GM21723 (cell line): ENCODE data around the gene EPB42.

Source experiments
- ATAC-seq: cut with Tn5 transposase; IDR thresholded peaks from one replicate; pipeline ENCODE4 v1.9.1; 2021; ENCODE audit warnings: mild to moderate bottlenecking, moderate library complexity; ENCODE audit not compliant: unreplicated experiment

Gene EPB42

DNA sequence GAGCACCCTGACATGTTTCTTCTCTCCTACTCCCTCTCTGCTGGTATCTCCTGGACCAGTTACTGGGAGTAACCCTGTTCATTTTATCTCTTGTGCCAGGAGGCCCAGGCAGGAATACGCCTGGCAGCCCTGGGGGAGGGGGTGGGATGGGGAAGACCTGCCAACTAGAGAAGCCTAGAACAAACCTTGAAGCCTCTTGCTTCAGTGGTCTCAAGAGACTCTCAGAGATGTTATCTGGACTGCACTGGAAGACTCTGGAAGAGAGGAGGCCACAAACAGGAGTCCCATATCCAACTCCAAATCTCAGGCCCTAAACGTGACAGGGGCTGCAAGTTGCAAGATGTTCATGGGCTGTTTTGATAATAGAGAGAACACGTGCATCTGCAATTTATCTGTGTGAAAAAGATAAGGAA is at the start of gene EPB42:
TSS of gene EPB42 (minus strand) at position 28 of the 413 bp plus-strand sequence. CDS start 193 bp downstream, outside the sequence.
- no peak for ATAC-seq

DNA sequence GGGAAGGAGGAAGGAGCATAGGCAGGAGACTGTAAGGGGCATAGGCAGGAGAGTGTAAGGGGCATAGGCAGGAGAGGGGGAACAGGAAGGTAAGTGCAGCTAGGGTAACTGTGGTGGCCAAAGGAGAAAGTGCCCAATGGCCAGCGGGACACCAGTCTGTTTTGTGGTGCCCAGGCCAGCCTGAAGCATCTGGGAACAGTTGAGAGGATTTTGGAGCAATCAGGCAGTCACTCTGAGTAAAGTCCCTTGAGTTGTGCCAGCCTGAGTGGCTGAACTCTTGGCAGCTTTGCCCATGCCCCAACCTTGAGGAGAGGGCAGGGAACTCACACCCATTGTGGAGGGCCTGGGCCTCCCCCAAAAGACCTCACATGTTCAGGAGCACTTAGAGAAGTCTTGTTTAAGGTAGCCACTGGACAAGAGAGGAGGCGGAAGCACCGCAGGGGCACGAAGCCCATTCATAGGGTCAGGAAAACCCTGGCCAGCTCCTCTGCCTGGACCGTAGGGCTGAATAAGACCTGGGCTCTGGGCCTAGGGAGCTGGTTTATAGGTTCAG is 49.4 kb upstream of the EPB42 start:
- no peak for ATAC-seq

DNA sequence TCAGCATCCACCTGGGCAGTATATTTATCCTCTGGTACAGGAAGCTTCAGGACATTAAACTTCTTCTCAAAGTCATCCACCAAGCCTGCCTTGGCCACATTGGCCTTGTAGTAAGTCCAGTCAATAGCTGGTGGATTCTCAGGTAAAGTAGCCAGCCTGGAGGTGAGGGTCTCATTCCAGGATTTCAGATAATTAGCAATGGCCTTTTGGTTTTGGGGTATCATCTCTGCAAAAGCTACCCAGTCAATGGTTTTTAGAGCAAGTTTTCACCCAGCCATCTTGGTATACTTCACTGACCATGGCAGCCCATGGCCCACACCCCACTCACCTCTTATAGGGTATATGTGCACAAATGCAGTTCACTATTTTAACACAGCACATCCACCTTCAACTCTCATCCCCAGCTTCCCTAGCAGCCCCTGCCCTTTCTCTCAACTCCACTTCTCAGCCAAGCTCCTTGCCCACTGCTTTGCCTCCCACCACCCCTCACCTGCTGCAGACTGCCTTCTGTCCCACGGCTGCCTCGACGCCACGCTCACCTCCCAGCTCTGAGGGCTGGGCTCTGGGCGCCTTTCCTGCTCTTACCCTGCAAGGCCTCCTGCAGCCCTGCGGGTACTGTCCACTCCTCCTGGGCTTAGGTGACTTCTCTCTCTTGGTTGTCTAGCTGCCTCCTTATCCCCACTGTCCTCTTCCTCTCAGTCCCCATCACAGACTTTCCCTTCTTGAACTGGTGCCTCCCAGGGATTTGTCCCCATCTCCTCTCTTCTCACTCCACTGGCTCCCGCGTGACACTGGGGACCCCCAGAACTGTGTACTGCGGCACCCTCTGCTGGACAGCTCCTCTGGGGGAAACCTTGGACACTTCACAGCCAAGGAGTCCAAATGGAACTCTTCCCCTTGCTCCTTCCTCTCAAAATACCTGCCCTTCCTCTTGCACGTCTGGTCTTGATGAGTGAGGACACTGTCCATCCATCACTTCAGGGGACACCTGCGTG is 47.6 kb upstream of the EPB42 start:
- no peak for ATAC-seq

DNA sequence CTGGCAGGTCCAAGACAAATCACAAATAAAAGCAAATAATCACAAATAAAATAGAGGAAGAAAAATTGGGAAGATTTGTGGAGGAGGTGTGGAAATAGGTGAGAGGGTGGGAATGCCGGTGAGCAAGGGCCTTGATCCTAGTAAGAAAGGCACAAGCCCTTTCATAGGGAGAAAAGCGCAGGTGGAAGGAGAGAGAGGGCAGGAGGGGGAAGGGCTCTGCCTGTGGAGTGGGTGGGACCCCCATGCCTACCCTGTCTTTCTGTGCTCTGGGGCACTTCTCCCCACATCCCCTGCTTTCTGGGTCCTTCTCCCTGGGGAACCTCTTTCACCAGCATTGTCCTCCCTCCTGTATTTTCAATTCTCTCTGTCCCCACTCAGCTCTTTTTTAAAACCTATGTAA is 46.6 kb upstream of the EPB42 start:
- no peak for ATAC-seq

DNA sequence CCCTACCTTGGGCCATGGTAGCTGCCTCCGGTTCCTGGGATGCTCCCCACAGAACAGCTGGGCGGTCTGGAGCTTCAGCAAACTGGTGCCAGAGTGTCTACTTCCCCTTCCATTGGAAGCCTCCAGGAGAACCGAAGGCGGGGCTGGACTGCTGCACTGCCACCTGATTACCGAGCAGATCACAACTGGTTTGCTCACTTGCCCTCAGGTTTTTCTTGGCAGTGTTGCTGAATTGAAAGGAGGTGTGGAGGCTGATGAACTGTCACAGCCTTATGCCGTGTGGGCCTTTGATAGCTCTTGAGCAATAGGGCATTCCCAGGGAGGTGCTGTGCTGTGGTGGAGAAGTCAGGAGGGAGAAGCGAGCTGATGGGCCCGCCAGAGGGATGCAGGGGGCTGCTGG is 46.0 kb upstream of the EPB42 start, which contains the start of gene TGM5:
TSS of gene TGM5 (minus strand) at position 95 of the 400 bp plus-strand sequence. CDS start at position 16, 79 bp downstream.
- no peak for ATAC-seq

DNA sequence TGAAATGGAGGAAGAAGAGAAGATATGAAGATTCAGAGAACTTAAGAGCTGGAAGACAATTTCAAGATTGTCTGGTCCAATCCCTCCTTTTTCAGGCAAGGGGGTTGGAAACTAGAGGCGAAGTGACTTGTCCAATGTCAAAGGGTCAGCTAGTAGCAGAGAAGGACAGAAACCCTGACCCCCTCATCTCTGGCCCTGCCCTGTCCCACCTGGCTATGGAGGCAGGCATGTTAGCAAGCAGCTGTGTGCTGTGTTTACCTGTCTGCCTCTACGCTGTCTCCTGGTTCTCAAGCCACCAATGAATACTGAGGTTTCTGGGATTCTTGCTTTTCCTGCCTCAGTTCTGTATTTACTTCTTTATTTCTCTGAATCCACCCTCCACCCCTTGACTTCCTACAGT is 45.6 kb upstream of the EPB42 start:
- no peak for ATAC-seq

DNA sequence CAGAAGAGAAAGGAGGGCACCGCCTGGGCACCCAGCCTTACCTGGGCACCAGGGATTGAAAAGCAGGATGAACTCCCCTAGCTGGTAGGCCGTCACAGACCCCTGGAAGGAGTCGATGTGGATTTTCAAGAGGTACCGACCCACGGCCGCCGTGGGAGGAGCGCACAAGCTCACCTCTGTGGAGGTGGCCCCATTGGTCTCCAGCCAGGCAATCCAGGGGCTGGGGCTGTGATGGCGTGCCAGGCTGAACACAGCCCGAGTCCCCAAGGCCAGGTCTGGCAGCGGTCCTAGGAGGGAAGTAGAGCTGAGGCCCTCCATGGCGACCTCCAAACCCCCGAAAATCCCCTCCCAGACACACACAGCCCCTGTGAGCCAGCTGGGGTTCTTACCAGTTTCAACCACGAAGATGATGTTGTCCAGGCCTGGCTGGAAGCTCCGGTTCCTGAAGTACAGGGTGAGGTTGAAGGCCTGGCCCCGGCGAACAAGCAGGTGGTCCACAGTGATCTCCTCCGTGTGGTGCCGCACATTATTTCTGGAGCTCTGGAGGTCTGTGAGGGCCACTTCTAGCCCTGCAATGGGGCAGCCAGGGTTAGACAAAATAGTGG is 39.3 kb upstream of the EPB42 start:
- ATAC-seq: no peak

DNA sequence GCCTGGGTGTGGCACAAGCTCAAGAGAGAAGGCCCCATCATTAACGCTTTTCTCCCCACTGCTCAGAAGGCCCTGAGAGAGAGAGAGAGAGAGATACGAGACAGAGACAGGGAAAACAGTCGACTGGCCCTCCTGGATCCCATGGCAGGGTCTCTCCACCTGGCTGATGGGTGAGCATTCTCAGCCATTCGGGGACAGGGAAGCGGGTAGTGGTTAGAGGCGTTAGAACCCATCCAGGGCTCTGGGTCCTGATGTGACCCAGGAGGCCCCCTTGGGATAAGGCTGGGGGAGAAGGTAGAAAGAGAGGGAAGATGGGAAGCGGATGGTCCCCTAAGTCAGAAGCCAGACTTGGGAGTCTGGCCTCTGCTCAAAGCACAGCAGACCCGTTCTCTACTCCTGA is 38.0 kb upstream of the EPB42 start:
- no peak for ATAC-seq

DNA sequence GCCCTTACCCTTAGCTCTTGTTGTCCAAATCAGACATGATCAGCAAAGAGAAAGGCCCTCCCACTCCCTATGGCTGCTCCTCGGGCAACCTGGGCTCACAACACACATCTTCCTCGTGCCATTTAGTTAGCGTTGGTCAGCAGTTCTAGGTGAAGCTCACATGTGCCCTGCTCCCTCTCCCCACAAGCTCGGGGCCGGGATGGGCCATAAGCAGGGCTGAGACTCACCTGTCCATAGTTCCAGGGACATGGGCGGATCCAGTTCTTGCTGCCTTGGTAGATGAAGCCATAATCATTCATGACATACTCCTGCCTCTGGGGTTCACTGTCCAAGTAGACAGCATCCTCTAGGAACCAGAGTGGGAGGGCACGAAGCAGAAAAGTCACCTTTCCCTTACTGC is 35.5 kb upstream of the EPB42 start:
- ATAC-seq: no peak

DNA sequence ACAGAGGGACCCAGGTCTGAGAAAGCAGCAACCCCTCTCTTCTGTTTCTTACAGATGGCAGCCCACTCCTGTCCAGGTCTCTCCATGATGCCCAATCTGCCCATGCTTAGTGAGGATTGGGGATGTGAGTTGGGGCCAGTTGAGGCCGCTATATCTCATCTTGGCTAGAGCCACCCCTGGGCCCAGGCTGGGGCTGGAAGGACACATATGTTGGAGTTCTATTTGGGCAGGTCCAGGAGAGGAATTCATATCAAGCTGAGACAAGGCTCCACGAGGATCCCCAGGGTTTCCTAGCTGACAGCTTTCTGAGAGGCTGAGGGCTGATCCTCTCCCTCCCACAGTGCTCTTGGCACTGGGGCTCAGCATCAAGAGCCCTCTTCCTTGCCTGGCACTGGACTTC is 34.6 kb upstream of the EPB42 start:
- ATAC-seq: no peak

DNA sequence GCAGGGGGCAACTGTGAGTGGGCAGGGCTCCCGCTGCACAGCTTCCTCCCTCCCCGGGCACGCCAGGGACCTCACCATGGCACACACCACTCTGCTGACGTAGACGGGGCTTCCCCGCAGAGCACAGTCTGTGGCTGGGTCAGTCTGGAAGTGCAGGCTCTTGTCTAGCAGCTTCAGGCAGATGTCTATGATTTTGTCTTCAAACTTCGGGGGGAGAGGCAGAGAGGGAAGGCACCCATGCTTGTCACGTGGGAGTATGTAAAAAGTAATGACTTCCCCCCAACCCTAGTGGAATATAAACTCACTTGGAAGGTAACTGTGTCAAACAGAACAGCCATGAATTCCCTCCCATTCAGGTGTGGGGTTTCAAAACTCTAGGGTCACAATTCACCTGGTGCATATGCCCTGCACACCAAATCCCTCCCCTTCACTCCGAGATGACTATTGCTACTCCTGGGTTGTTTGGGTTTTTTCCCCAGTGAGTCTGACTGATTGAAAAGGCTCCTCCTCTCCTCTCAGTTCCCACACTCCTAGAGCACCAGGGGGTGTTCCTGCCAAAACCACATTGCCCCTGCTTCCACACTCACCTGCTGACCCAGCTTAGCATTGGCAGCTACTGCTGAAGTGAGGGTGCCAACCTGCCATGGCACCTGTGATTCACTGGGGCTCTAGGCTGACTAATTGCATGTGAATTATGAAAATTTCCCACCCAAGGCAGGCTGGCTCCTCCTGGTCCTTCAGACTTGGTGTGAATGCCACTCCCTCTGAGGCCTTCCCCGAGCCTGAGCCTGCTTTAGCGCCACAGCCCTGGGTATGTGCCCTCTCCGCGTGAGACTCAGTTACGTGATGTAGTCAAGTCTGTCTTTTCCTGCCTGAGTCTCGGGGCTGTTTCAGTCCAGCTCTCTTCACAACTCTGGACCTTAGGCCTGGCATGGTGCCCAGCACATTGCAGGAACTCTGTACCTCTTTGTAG is 32.9 kb upstream of the EPB42 start:
- ATAC-seq: peak; percentile 56

DNA sequence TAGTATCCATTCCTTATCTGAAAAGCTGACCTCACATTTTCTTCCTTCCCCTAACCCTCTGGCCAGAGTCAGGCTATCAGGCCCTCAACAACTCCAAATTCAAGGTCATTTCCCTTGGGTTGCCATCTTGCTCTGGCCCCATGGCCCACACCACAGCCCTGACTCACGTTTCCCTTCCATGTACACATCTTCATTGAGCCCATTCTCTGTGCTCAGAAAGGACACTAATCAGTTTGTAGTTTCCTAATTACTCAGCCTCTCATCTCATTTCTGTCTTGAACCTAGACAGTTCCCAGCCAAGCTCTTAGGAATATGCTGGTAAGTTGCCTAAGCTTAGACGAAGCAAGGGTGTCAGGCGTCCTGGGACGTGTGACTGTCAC is 31.0 kb upstream of the EPB42 start:
- ATAC-seq: no peak

DNA sequence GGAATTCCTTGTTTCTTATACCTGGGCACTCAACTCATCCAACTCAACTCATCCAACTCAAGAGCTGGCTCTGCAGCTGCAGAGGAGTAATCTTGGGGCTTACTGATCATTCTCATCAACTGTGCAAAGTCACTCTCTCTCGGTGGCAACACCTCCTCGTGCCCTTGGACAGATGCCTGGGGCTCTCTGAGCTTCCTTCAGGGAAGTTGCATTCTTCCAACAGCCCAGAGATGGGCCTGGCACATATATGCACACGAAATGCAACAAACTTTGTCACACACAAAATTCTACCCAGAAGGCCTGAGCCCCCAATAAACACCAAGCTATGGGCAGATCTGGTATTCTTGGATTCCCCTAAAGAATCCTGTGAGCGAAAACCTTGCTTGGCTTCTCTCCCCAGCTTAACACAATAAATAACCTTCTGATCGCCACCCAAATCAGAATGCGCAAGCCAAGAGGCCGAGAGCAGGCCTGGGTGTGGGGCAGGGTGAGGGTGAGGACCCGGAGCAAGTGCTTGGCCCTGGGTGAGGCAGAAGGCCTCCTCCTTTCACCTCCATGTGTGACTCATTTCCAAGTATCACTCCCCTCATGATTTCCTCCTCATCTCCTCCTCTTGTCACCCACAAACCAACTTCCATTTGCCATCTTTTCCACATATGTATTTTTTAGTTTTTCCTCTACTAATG is 30.5 kb upstream of the EPB42 start:
- no peak for ATAC-seq

DNA sequence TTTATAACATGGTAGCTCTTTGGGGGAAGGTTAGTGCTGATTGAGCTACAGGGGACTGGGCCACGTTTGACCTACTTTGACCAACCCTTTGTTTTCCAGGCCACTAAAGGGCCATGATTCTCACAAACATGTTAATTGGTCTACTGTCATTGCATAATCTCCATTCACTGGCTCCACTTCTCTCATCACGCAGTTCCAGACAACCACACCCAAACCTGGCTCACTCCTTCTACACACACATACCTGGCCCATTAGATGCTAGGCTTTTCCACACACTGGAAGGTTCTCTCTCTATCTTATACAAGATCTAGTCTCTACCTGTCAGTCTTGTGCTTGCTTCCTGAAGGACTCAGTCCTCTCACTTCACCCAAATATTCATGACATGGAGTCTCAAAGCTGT is 30.0 kb upstream of the EPB42 start:
- ATAC-seq: no peak

DNA sequence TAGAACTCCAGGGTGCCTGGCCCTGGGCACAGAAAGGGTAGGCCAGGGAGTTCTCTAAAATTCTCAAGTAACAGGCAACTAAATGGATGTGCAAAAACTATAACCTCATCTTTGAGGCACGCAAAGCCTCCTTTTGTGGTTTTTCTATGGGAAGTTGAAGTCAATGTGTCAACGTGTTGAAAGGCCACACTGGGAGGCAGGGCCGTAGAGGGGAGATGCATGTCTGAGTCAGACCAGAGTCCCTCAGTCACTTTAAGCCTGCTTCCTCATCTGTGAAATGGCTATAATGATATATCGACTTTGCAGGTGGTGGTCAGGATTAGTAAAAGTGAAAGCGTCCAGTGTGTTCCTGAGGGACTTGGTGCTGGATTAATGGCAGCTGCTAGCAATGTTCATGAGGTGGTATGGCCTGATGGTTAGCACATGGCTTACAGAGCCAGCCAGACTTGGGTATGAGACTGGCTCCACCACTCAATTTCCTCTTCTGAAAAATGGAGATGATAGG is 28.9 kb upstream of the EPB42 start:
- peak; percentile 42 for ATAC-seq

DNA sequence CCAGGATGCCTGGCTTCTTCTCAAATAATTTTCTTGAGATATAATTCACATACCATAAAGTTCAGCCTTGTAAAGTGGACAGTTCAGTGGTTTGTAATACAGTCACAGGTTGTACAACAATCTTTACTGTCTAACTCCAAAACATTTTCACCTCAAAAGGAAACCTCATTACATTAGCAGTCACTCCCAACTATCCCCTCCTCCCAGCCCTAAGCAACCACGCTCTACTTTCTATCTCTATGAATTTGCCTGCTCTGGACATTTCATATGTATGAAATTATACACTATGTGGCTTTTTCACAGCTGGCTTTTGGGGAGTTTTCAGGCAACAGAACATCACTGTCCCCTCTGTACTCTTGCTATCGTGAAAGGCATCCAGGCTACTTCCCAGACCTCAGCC is 28.4 kb upstream of the EPB42 start:
- no peak for ATAC-seq

DNA sequence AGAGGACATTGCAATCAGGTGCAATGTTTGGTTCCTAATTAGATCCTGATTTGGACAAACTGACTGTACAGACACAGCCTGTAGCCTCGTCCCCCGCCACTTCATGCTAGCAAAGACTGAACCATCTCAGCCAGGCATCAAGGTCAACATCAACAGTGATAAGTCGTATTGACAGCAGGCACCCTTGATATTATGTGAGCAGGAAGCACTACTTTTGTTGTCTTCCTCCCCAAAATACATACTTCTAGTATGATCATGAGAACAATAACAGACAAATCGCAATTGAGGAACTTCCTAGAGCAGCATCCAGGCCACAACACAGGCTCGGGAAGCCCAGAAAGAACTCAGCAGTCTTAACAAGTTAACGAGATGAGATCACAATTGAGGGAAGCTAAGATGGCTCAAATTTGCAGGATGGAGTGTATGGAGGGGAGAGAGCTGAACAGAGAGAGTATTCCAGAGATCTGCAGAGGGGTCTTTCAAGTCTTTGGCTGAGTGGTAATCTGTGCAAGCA is 25.5 kb upstream of the EPB42 start:
- no peak for ATAC-seq

DNA sequence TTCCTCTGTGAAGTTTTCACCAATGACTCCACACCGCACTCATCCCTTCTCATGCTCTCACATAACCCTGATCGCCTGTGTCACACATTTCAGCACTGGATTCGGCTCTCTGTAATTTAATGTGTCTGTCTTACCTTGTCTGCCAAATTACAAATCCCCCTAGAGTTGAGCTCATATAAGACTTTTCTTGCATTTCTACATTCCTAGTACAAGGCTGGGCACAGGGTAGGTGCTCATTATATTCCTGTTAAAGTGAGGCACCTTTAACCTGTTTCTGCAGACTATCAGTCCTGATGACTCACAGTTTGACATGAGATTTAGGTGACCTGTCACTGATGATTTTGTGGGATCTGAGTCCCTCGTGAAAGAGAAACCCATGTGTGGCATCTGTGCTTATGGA is 23.3 kb upstream of the EPB42 start:
- ATAC-seq: no peak

DNA sequence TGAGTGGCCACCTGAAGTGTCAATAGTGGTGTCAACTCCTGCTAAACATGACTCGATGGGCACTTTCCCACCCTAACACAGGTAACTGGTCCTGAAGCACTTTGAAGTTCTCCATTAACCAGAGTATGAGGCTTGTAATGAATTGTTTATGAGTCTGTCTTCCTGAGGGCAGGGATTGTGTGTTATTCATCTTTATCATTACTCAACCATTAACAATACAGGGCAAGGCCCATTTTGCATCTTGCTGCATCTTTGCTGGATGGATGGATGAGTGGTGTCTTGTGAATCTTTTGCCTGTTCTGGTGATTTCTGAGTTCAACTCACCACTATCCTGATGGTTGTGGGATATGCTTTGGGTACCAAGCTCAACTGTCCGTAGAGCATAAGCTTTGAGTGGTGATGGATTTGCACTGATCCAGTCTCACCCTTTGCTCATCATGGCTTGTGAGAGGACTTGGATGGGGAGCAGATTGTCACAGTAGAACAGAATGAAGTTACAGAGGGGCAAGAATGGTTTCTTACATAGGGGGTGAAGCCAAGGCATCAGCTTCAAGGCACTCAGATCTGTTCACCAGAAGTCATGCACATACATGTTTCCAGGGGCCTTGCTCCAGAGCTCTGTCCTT is 22.3 kb upstream of the EPB42 start:
- no peak for ATAC-seq
